GM19455 (cell line): ENCODE measurements around the gene RNU2-63P.
"Not testable (repeated sequence)": the region's sequence is repeated elsewhere in the genome, so short reads cannot be mapped to it uniquely, and the experiment has no call there.

ENCODE experiments used
- ATAC-seq: cut with Tn5 transposase; IDR thresholded peaks from one replicate; pipeline ENCODE4 v1.9.1; 2021; ENCODE audit not compliant: unreplicated experiment

The RNU2-63P gene

GRCh38 chr2:88016086-88016959 is at the start of gene RNU2-63P:
Gene RNU2-63P (minus strand): TSS chr2:88016547.
- ATAC-seq = peak; percentile 85

- no peak for ATAC-seq
Observed at GRCh38 chr2:88061295-88061694, 44.9 kb upstream of the RNU2-63P start.

GRCh38 chr2:88060907-88061275 is 44.5 kb upstream of the RNU2-63P start:
- no peak for ATAC-seq

- ATAC-seq = no peak
Observed at GRCh38 chr2:88059979-88060906, 43.9 kb upstream of the RNU2-63P start.

GRCh38 chr2:88058191-88058590 is 41.8 kb upstream of the RNU2-63P start:
- ATAC-seq = no peak

GRCh38 chr2:88057437-88057844 is 41.1 kb upstream of the RNU2-63P start:
- ATAC-seq = no peak

GRCh38 chr2:88055371-88056128 is 39.2 kb upstream of the RNU2-63P start, which contains the start of gene KRCC1:
Gene KRCC1 (minus strand): TSS chr2:88055783. CDS start chr2:88028563, 27,220 bp downstream.
- peak; percentile 96 for ATAC-seq

- no peak for ATAC-seq
Observed at GRCh38 chr2:88054782-88055370, 38.5 kb upstream of the RNU2-63P start.

- ATAC-seq = no peak
Observed at GRCh38 chr2:88053934-88054781, 37.8 kb upstream of the RNU2-63P start.

GRCh38 chr2:88053296-88053695 is 36.9 kb upstream of the RNU2-63P start:
- no peak for ATAC-seq

GRCh38 chr2:88051792-88052191 is 35.4 kb upstream of the RNU2-63P start:
- ATAC-seq = no peak

- no peak for ATAC-seq
Observed at GRCh38 chr2:88049622-88050021, 33.3 kb upstream of the RNU2-63P start.

- ATAC-seq = no peak
Observed at GRCh38 chr2:88048541-88048940, 32.2 kb upstream of the RNU2-63P start.

GRCh38 chr2:88045561-88045960 is 29.2 kb upstream of the RNU2-63P start:
- ATAC-seq = not testable (repeated sequence)

- no peak for ATAC-seq
Observed at GRCh38 chr2:88042476-88042875, 26.1 kb upstream of the RNU2-63P start.

- no peak for ATAC-seq
Observed at GRCh38 chr2:88038263-88039105, 22.1 kb upstream of the RNU2-63P start.

- no peak for ATAC-seq
Observed at GRCh38 chr2:88036606-88037005, 20.3 kb upstream of the RNU2-63P start.

GRCh38 chr2:88036182-88036581 is 19.8 kb upstream of the RNU2-63P start:
- ATAC-seq = no peak
